ENCODE data around the gene TMEM86B.

Gene TMEM86B

GRCh38 chr19:55265723-55266386 is 37.3 kb upstream of the TMEM86B start:
- Histone ChIP-seq H3K4me2 (ENCODE audit: low read length) (no peak overlapping the region), H3K36me3 (ENCODE audit: insufficient read depth, low read length) (peaks cover 6% of the 10 kb centered on the region), H3K27me3 (ENCODE audit: control insufficient read depth, insufficient read depth, low read length) (no peaks in the 10 kb centered on the region), H3K4me1 (ENCODE audit: control insufficient read depth, insufficient read depth, low read length) (no peaks in the 10 kb centered on the region), H3K9ac (ENCODE audit: low read depth, low read length) (no peak overlapping the region), H3K9me3 (replicated peaks; ENCODE audit: low read length) (no peaks in the 10 kb centered on the region), H3K4me3 (ENCODE audit: low read length) (no peak overlapping the region)

- Histone ChIP-seq H3K27me3 (ENCODE audit: control insufficient read depth, insufficient read depth, low read length) (no peaks in the 10 kb centered on the region), H3K4me1 (ENCODE audit: control insufficient read depth, insufficient read depth, low read length) (no peaks in the 10 kb centered on the region), H3K4me3 (ENCODE audit: low read length) (no peak overlapping the region), H3K4me2 (ENCODE audit: low read length) (no peak overlapping the region), H3K9ac (ENCODE audit: low read depth, low read length) (no peak overlapping the region), H3K36me3 (ENCODE audit: insufficient read depth, low read length) (peaks cover 6% of the 10 kb centered on the region), H3K9me3 (replicated peaks; ENCODE audit: low read length) (no peaks in the 10 kb centered on the region)
Measured at GRCh38 chr19:55265173-55265572, 36.6 kb upstream of the TMEM86B start.

GRCh38 chr19:55264531-55264930 is 36.0 kb upstream of the TMEM86B start:
- Histone ChIP-seq H3K4me1 (ENCODE audit: control insufficient read depth, insufficient read depth, low read length) (peaks cover 5% of the 10 kb centered on the region), H3K9ac (ENCODE audit: low read depth, low read length) (no peak overlapping the region), H3K36me3 (ENCODE audit: insufficient read depth, low read length) (peaks cover 6% of the 10 kb centered on the region), H3K4me3 (ENCODE audit: low read length) (no peak overlapping the region), H3K27me3 (ENCODE audit: control insufficient read depth, insufficient read depth, low read length) (no peaks in the 10 kb centered on the region), H3K9me3 (replicated peaks; ENCODE audit: low read length) (no peaks in the 10 kb centered on the region), H3K4me2 (ENCODE audit: low read length) (no peak overlapping the region)

- H3K36me3 ChIP-seq (ENCODE audit: insufficient read depth, low read length) = peaks cover 6% of the 10 kb centered on the region
- peaks cover 10% of the 10 kb centered on the region for H3K4me1 ChIP-seq (ENCODE audit: control insufficient read depth, insufficient read depth, low read length)
- H3K27me3 ChIP-seq (ENCODE audit: control insufficient read depth, insufficient read depth, low read length) = no peaks in the 10 kb centered on the region
- no peak overlapping the region for H3K9ac ChIP-seq (ENCODE audit: low read depth, low read length)
- no peak overlapping the region for H3K4me2 ChIP-seq (ENCODE audit: low read length)
- no peak overlapping the region for H3K4me3 ChIP-seq (ENCODE audit: low read length)
- no peaks in the 10 kb centered on the region for H3K9me3 ChIP-seq (replicated peaks; ENCODE audit: low read length)
Measured at GRCh38 chr19:55262359-55262758, 33.8 kb upstream of the TMEM86B start.

GRCh38 chr19:55261671-55262126 is 33.1 kb upstream of the TMEM86B start:
- no peak overlapping the region for H3K4me3 ChIP-seq (ENCODE audit: low read length)
- no peak overlapping the region for H3K4me2 ChIP-seq (ENCODE audit: low read length)
- peaks cover 17% of the 10 kb centered on the region for H3K4me1 ChIP-seq (ENCODE audit: control insufficient read depth, insufficient read depth, low read length)
- H3K36me3 ChIP-seq (ENCODE audit: insufficient read depth, low read length) = peaks cover 6% of the 10 kb centered on the region
- H3K9me3 ChIP-seq (replicated peaks; ENCODE audit: low read length) = no peaks in the 10 kb centered on the region
- no peak overlapping the region for H3K9ac ChIP-seq (ENCODE audit: low read depth, low read length)
- no peaks in the 10 kb centered on the region for H3K27me3 ChIP-seq (ENCODE audit: control insufficient read depth, insufficient read depth, low read length)

- Histone ChIP-seq H3K36me3 (ENCODE audit: insufficient read depth, low read length) (peaks cover 6% of the 10 kb centered on the region), H3K4me1 (ENCODE audit: control insufficient read depth, insufficient read depth, low read length) (peaks cover 37% of the 10 kb centered on the region), H3K4me3 (ENCODE audit: low read length) (peak overlapping the region; percentile 71), H3K9me3 (replicated peaks; ENCODE audit: low read length) (no peaks in the 10 kb centered on the region), H3K4me2 (ENCODE audit: low read length) (peak overlapping the region; percentile 94), H3K9ac (ENCODE audit: low read depth, low read length) (peak overlapping the region; percentile 90), H3K27me3 (ENCODE audit: control insufficient read depth, insufficient read depth, low read length) (no peaks in the 10 kb centered on the region)
Measured at GRCh38 chr19:55259540-55260210, 31.1 kb upstream of the TMEM86B start.

GRCh38 chr19:55258828-55259539 is 30.4 kb upstream of the TMEM86B start, which contains the start of gene PPP6R1:
Gene PPP6R1 (minus strand): TSS chr19:55259017. CDS start chr19:55247103, 11,914 bp downstream.
- Histone ChIP-seq H3K27me3 (ENCODE audit: control insufficient read depth, insufficient read depth, low read length) (no peaks in the 10 kb centered on the region), H3K9ac (ENCODE audit: low read depth, low read length) (peak within 1 kb of the TSS; percentile 96), H3K4me1 (ENCODE audit: control insufficient read depth, insufficient read depth, low read length) (peaks cover 41% of the 10 kb centered on the region), H3K4me3 (ENCODE audit: low read length) (peak within 1 kb of the TSS; percentile 79), H3K36me3 (ENCODE audit: insufficient read depth, low read length) (peaks cover 6% of the 10 kb centered on the region), H3K9me3 (replicated peaks; ENCODE audit: low read length) (no peaks in the 10 kb centered on the region), H3K4me2 (ENCODE audit: low read length) (peak within 1 kb of the TSS; percentile 94)

GRCh38 chr19:55258476-55258827 is 29.9 kb upstream of the TMEM86B start:
- Histone ChIP-seq H3K9ac (ENCODE audit: low read depth, low read length) (peak overlapping the region; percentile 96), H3K27me3 (ENCODE audit: control insufficient read depth, insufficient read depth, low read length) (no peaks in the 10 kb centered on the region), H3K36me3 (ENCODE audit: insufficient read depth, low read length) (peaks cover 6% of the 10 kb centered on the region), H3K4me1 (ENCODE audit: control insufficient read depth, insufficient read depth, low read length) (peaks cover 41% of the 10 kb centered on the region), H3K4me2 (ENCODE audit: low read length) (peak overlapping the region; percentile 94), H3K4me3 (ENCODE audit: low read length) (peak overlapping the region; percentile 79), H3K9me3 (replicated peaks; ENCODE audit: low read length) (no peaks in the 10 kb centered on the region)

GRCh38 chr19:55257461-55258420 is 29.2 kb upstream of the TMEM86B start:
- peak overlapping the region; percentile 96 for H3K9ac ChIP-seq (ENCODE audit: low read depth, low read length)
- H3K4me2 ChIP-seq (ENCODE audit: low read length) = peak overlapping the region; percentile 94
- H3K4me1 ChIP-seq (ENCODE audit: control insufficient read depth, insufficient read depth, low read length) = peaks cover 41% of the 10 kb centered on the region
- no peaks in the 10 kb centered on the region for H3K9me3 ChIP-seq (replicated peaks; ENCODE audit: low read length)
- no peaks in the 10 kb centered on the region for H3K27me3 ChIP-seq (ENCODE audit: control insufficient read depth, insufficient read depth, low read length)
- H3K4me3 ChIP-seq (ENCODE audit: low read length) = peak overlapping the region; percentile 79
- peaks cover 6% of the 10 kb centered on the region for H3K36me3 ChIP-seq (ENCODE audit: insufficient read depth, low read length)

GRCh38 chr19:55256562-55257460 is 28.2 kb upstream of the TMEM86B start:
- Histone ChIP-seq H3K4me3 (ENCODE audit: low read length) (peak overlapping the region; percentile 79), H3K27me3 (ENCODE audit: control insufficient read depth, insufficient read depth, low read length) (no peaks in the 10 kb centered on the region), H3K36me3 (ENCODE audit: insufficient read depth, low read length) (peaks cover under 1% of the 10 kb centered on the region), H3K4me2 (ENCODE audit: low read length) (peak overlapping the region; percentile 94), H3K4me1 (ENCODE audit: control insufficient read depth, insufficient read depth, low read length) (peaks cover 42% of the 10 kb centered on the region), H3K9me3 (replicated peaks; ENCODE audit: low read length) (no peaks in the 10 kb centered on the region), H3K9ac (ENCODE audit: low read depth, low read length) (peak overlapping the region; percentile 96)
